ENCODE data around the gene PRAMEF1. TPM values are rescaled to one million over a fixed set of nuclear protein-coding genes. Genes with fewer than 3 reads are reported as not detected.

PRAMEF1 gene
- total RNA-seq, 1 donor from 2014 or later, result not detected

- no peaks in the 10 kb centered on the region for H3K9me3 ChIP-seq
- H3K27me3 ChIP-seq, result no peaks in the 10 kb centered on the region
- H3K4me3 ChIP-seq, result no peak overlapping the region
- no peaks in the 10 kb centered on the region for H3K36me3 ChIP-seq
- TF ChIP-seq POLR2A (IDR thresholded peaks at IDR 0.05) (no peak), POLR2AphosphoS5 (IDR thresholded peaks at IDR 0.05; ENCODE audit: insufficient read depth in 1 of 2, low read depth in 1 of 2) (no peak)
- TF ChIP-seq, protein P1, sequence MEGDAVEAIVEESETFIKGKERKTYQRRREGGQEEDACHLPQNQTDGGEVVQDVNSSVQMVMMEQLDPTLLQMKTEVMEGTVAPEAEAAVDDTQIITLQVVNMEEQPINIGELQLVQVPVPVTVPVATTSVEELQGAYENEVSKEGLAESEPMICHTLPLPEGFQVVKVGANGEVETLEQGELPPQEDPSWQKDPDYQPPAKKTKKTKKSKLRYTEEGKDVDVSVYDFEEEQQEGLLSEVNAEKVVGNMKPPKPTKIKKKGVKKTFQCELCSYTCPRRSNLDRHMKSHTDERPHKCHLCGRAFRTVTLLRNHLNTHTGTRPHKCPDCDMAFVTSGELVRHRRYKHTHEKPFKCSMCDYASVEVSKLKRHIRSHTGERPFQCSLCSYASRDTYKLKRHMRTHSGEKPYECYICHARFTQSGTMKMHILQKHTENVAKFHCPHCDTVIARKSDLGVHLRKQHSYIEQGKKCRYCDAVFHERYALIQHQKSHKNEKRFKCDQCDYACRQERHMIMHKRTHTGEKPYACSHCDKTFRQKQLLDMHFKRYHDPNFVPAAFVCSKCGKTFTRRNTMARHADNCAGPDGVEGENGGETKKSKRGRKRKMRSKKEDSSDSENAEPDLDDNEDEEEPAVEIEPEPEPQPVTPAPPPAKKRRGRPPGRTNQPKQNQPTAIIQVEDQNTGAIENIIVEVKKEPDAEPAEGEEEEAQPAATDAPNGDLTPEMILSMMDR (IDR thresholded peaks at IDR 0.05), result no peak
- peak in 1 of 2 donors; percentile 70 for DNase-seq (ENCODE audit: extremely low spot score in 2 of 2)
- intact Hi-C loops (cut with DNase I), result no loop called here
- H3K27ac ChIP-seq, result no peak overlapping the region
- H3K4me1 ChIP-seq, result no peaks in the 10 kb centered on the region
These were observed 21.2 kb upstream of the PRAMEF1 start for GRCh38 chr1:12769976-12770505.

DNA sequence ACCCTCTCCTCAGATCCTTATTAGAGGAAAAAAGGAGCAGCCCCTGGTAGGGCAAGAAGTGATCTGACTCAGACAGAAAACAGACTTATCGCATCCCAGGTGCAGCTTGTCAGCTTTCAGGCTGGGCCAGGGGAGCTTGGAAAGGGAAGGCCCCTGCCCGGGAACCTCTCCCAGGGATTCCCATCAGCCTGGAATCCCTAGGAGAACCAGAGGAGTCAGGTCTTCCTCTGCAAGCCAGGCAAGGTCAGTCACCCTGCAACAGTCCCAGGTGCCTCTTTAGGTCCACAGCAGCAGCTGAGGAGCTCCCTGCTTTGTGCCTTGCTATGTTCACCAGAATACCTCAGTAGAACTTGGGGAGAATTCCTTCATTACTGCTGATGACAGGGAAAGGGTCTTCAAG is 20.6 kb upstream of the PRAMEF1 start:
- intact Hi-C loops (cut with DNase I), result no loop called here
- Histone ChIP-seq H3K4me3 (no peak overlapping the region), H3K4me1 (no peaks in the 10 kb centered on the region), H3K36me3 (no peaks in the 10 kb centered on the region), H3K27ac (no peak overlapping the region), H3K27me3 (no peaks in the 10 kb centered on the region), H3K9me3 (no peaks in the 10 kb centered on the region)
- TF ChIP-seq, protein P1 (IDR thresholded peaks at IDR 0.05), result no peak
- TF ChIP-seq POLR2A (IDR thresholded peaks at IDR 0.05), result no peak
- no peak for TF ChIP-seq POLR2AphosphoS5 (IDR thresholded peaks at IDR 0.05; ENCODE audit: insufficient read depth in 1 of 2, low read depth in 1 of 2)
- DNase-seq (ENCODE audit: extremely low spot score in 2 of 2), result no peak

DNA sequence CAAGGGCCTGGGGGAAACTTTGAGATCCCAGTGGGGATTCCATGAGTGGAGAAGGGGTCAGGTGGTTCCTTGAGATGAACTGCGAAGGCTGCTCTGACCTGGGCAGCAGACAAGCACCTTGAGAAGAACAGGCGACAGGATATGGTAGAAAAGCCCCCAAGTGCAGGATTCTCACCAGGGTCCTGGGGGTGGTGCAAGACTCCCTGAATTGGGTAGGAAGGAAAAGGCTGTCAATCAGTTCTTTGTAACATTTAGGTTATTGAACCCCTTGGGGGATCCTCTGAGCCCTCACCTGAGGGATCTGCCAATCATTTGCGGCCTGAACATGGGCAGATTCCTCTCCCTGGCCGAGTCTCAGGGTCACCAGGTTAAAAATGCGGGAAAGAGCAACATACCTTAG is 20.0 kb upstream of the PRAMEF1 start:
- Histone ChIP-seq H3K27ac (no peak overlapping the region), H3K4me3 (no peak overlapping the region), H3K27me3 (no peaks in the 10 kb centered on the region), H3K36me3 (no peaks in the 10 kb centered on the region), H3K9me3 (no peaks in the 10 kb centered on the region), H3K4me1 (no peaks in the 10 kb centered on the region)
- intact Hi-C loops (cut with DNase I), result no loop called here
- TF ChIP-seq, protein P1 (IDR thresholded peaks at IDR 0.05), result no peak
- TF ChIP-seq POLR2AphosphoS5 (IDR thresholded peaks at IDR 0.05; ENCODE audit: insufficient read depth in 1 of 2, low read depth in 1 of 2) (no peak), POLR2A (IDR thresholded peaks at IDR 0.05) (no peak)
- peak in 1 of 2 donors; percentile 81 for DNase-seq (ENCODE audit: extremely low spot score in 2 of 2)

DNA sequence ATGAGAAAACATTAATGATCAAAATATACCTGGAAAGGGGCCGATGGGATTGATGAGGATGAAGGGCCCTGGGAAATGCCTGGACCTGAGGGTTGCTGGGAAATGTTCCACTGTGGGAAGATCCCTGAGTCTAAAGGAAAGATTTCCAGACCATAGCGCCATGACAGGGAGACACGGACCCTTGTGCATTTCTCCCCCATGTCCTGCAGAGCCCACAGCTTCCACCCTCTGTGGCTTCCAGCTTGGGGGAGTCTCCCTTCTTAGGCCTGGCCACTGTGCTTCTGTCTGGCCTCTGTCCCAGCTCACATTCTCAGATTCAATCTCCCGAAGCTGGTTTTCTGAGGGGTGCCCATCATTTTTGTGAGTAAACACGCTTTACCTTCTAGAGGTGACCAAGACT is 18.7 kb upstream of the PRAMEF1 start:
- no peak for TF ChIP-seq POLR2AphosphoS5 (IDR thresholded peaks at IDR 0.05; ENCODE audit: insufficient read depth in 1 of 2, low read depth in 1 of 2)
- TF ChIP-seq, protein P1 (IDR thresholded peaks at IDR 0.05), result no peak
- TF ChIP-seq POLR2A (IDR thresholded peaks at IDR 0.05), result no peak
- Histone ChIP-seq H3K36me3 (no peaks in the 10 kb centered on the region), H3K27ac (no peak overlapping the region), H3K4me1 (no peaks in the 10 kb centered on the region), H3K4me3 (no peak overlapping the region), H3K9me3 (no peaks in the 10 kb centered on the region), H3K27me3 (no peaks in the 10 kb centered on the region)
- intact Hi-C loops (cut with DNase I), result no loop called here
- peak in 1 of 2 donors; percentile 43 for DNase-seq (ENCODE audit: extremely low spot score in 2 of 2)

- H3K27me3 ChIP-seq, result no peaks in the 10 kb centered on the region
- DNase-seq (ENCODE audit: extremely low spot score in 2 of 2), result peak in 1 of 2 donors; percentile 25
- H3K4me1 ChIP-seq, result no peaks in the 10 kb centered on the region
- H3K4me3 ChIP-seq, result no peak within 1 kb of the TSS
- no peaks in the 10 kb centered on the region for H3K9me3 ChIP-seq
- TF ChIP-seq, protein P1 (IDR thresholded peaks at IDR 0.05), result no peak
- TF ChIP-seq POLR2AphosphoS5 (IDR thresholded peaks at IDR 0.05; ENCODE audit: insufficient read depth in 1 of 2, low read depth in 1 of 2), result no peak
- no peak for TF ChIP-seq POLR2A (IDR thresholded peaks at IDR 0.05)
- intact Hi-C loops (cut with DNase I), result no loop called here
- no peaks in the 10 kb centered on the region for H3K36me3 ChIP-seq
- no peak within 1 kb of the TSS for H3K27ac ChIP-seq
These were observed 17.8 kb upstream of the PRAMEF1 start, which contains the start of gene PRAMEF12 for GRCh38 chr1:12773438-12773837. Gene PRAMEF12, plus strand, starts transcription at chr1:12773738. Its CDS starts 1,130 bp downstream, at chr1:12774868.
